GM23338 (cell line): ENCODE results near the gene ACOX1. TPM values are rescaled to one million over a fixed set of nuclear protein-coding genes. Genes with fewer than 3 reads are reported as not detected.

ENCODE experiments used
- ATAC-seq: fragments of 200-7000 bp; cut with Tn5 transposase; 3 replicates; pipeline ENCODE4 v1.9.1; 2020
- DNase-seq: peaks from one replicate; pipeline ENCODE4 v3.0.0-alpha.2; 2015; ENCODE audit warnings: low spot score
- H2AFZ ChIP-seq: fragments of 200-600 bp; sonication (generic); 2 replicates; pipeline ENCODE4 v1.8.0; 2016; ENCODE audit warnings: antibody characterized with exemption, mild to moderate bottlenecking, moderate library complexity
- H3F3A ChIP-seq: fragments of 200-600 bp; sonication (generic); replicated peaks from 2 replicates; pipeline ENCODE4 v1.8.0; 2017; ENCODE audit warnings: antibody characterized with exemption, mixed run types, low read depth
- H3K27ac ChIP-seq: fragments of 200-600 bp; sonication (generic); 2 replicates; pipeline ENCODE4 v1.6.1; 2016; ENCODE audit warnings: low read depth
- H3K27me3 ChIP-seq: fragments of 200-600 bp; sonication (generic); 2 replicates; pipeline ENCODE4 v1.8.0; 2016; ENCODE audit warnings: mild to moderate bottlenecking, mixed run types, moderate library complexity; ENCODE audit not compliant: insufficient read depth
- H3K36me3 ChIP-seq: fragments of 200-600 bp; sonication (generic); 2 replicates; pipeline ENCODE4 v1.8.0; 2016; ENCODE audit warnings: mild to moderate bottlenecking; ENCODE audit not compliant: insufficient read depth
- H3K4me1 ChIP-seq: fragments of 200-600 bp; sonication (generic); 2 replicates; pipeline ENCODE4 v1.8.0; 2016; ENCODE audit warnings: mild to moderate bottlenecking, moderate library complexity; ENCODE audit not compliant: insufficient read depth
- H3K4me2 ChIP-seq: fragments of 200-600 bp; sonication (generic); 2 replicates; pipeline ENCODE4 v1.7.1; 2017; ENCODE audit warnings: mixed run types
- H3K4me3 ChIP-seq: fragments of 200-600 bp; sonication (generic); 2 replicates; pipeline ENCODE4 v1.6.1; 2016; ENCODE audit warnings: mixed run types
- H3K79me2 ChIP-seq: fragments of 200-600 bp; sonication (generic); replicated peaks from 2 replicates; pipeline ENCODE4 v1.8.0; 2017; ENCODE audit warnings: mild to moderate bottlenecking; ENCODE audit not compliant: insufficient read depth
- H3K9me2 ChIP-seq: fragments of 200-600 bp; sonication (generic); 2 replicates; pipeline ENCODE4 v1.8.0; 2017; ENCODE audit not compliant: insufficient read depth
- H4K20me1 ChIP-seq: fragments of 200-600 bp; sonication (generic); replicated peaks from 2 replicates; pipeline ENCODE4 v1.8.0; 2017; ENCODE audit warnings: mild to moderate bottlenecking; ENCODE audit not compliant: insufficient read depth
- H3K27ac Mint-ChIP-seq: 2 replicates; pipeline ENCODE4 v1.8.0; 2020; ENCODE audit warnings: inconsistent platforms, mild to moderate bottlenecking, moderate library complexity, mixed read lengths
- H3K27me3 Mint-ChIP-seq: 3 replicates; pipeline ENCODE4 v1.8.0; 2022; ENCODE audit warnings: low read depth, mild to moderate bottlenecking, moderate library complexity, mixed read lengths, inconsistent platforms; ENCODE audit not compliant: insufficient read depth, poor library complexity
- H3K36me3 Mint-ChIP-seq: 3 replicates; pipeline ENCODE4 v1.8.0; 2021; ENCODE audit warnings: low read depth, mild to moderate bottlenecking, inconsistent platforms, moderate library complexity, mixed read lengths
- H3K4me1 Mint-ChIP-seq: 3 replicates; pipeline ENCODE4 v1.8.0; 2020; ENCODE audit warnings: mild to moderate bottlenecking, inconsistent platforms, mixed read lengths
- H3K4me3 Mint-ChIP-seq: 3 replicates; pipeline ENCODE4 v1.8.0; 2021; ENCODE audit warnings: moderate library complexity, mild to moderate bottlenecking, inconsistent platforms, mixed read lengths
- H3K9me3 Mint-ChIP-seq: 3 replicates; pipeline ENCODE4 v1.8.0; 2020; ENCODE audit warnings: moderate library complexity, mild to moderate bottlenecking, inconsistent platforms, mixed read lengths
- CREB1 ChIP-seq: fragments of 250-450 bp; sonication (Bioruptor Pico); IDR thresholded peaks from 2 replicates; pipeline ENCODE4 v1.5.0; 2020; ENCODE audit warnings: low read depth, mild to moderate bottlenecking, moderate library complexity
- CTCF ChIP-seq, 2 experiments: fragments of 200-600 bp in 1 of 2; sonication (generic) in 1 of 2; conservative IDR thresholded peaks; 2 replicates each; pipeline versions ENCODE4 v1.5.1 to v1.6.1; 2016 to 2017; ENCODE audit warnings: antibody characterized with exemption in 2 of 2, low read depth in 2 of 2, mild to moderate bottlenecking in 2 of 2, moderate library complexity in 1 of 2
- ETS1 ChIP-seq: IDR thresholded peaks from 2 replicates; pipeline ENCODE4 v1.6.1; 2016; ENCODE audit warnings: antibody characterized with exemption
- EZH2 ChIP-seq: fragments of 200-600 bp; sonication (generic); IDR thresholded peaks from one replicate; pipeline ENCODE4 v1.8.0; 2017; ENCODE audit warnings: antibody characterized with exemption, mild to moderate bottlenecking, low read depth; ENCODE audit not compliant: unreplicated experiment
- EZH2phosphoT487 ChIP-seq: fragments of 200-600 bp; sonication (generic); IDR thresholded peaks from one replicate; pipeline ENCODE4 v1.8.1; 2018; ENCODE audit warnings: antibody characterized with exemption; ENCODE audit not compliant: unreplicated experiment
- JUNB ChIP-seq: IDR thresholded peaks from one replicate; pipeline ENCODE4 v1.6.1; 2016; ENCODE audit warnings: antibody characterized with exemption; ENCODE audit not compliant: unreplicated experiment
- NANOG ChIP-seq: IDR thresholded peaks from 2 replicates; pipeline ENCODE4 v1.6.1; 2016; ENCODE audit warnings: antibody characterized with exemption, borderline replicate concordance
- POLR2AphosphoS5 ChIP-seq: IDR thresholded peaks from 2 replicates; pipeline ENCODE4 v1.6.1; 2016; ENCODE audit warnings: antibody characterized with exemption, low read depth
- REST ChIP-seq: IDR thresholded peaks from one replicate; pipeline ENCODE4 v1.6.1; 2018; ENCODE audit warnings: antibody characterized with exemption; ENCODE audit not compliant: unreplicated experiment
- STAT1 ChIP-seq: IDR thresholded peaks from one replicate; pipeline ENCODE4 v1.6.1; 2016; ENCODE audit warnings: antibody characterized with exemption; ENCODE audit not compliant: unreplicated experiment
- ZNF114 ChIP-seq: fragments of 250-450 bp; sonication (Bioruptor Pico); IDR thresholded peaks from 2 replicates; pipeline ENCODE4 v1.5.0; 2020; ENCODE audit warnings: mild to moderate bottlenecking, moderate library complexity
- ZNF331 ChIP-seq: fragments of 250-450 bp; sonication (Bioruptor Pico); IDR thresholded peaks from 2 replicates; pipeline ENCODE4 v1.5.0; 2020; ENCODE audit warnings: low read depth, mild to moderate bottlenecking, moderate library complexity
- polyA plus RNA-seq: library from polyadenylated mRNA; unstranded; fragments of >200 nt; fragmentation: Nextera tagmentation; extraction: Ambion mirVana; gene quantifications from 2 replicates; pipeline ENCODE4 v1.2.1, GENCODE V29; 2016
- total RNA-seq: library from RNA; depleted of rRNA; stranded (reverse); fragments of >200 nt; shearing (Covaris generic); gene quantifications from 2 replicates; pipeline ENCODE4 v1.2.3, GENCODE V29; 2014
- TF ChIP-seq, protein P1 (sequence below): fragments of 250-450 bp; sonication (Bioruptor Pico); IDR thresholded peaks from 2 replicates; pipeline ENCODE4 v1.5.0; 2020; ENCODE audit warnings: mild to moderate bottlenecking, moderate library complexity

Gene ACOX1
- total and polyA plus RNA-seq, 2 experiments from 2014 or later = 12.8 to 32.9 TPM

DNA sequence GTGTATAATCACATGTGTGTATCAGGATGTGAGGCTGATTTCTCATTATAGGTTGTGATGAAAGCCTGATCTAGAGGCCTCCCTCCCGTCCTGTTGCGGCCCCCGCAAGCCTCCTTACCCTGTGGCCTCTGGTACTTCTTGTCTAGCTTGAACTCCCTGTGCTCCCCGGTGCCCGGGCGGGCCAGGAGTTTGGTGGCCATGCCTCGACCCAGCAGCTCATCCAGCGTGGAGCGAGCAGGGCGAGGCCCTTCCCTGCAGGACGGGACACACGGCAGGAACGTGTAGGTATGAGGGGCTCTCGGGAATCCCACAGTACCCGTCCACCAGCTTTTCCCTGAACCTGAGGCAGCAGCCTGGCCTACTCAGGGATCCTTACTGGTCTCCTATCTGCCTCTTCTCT, 53.1 kb downstream of the ACOX1 start:
- Histone ChIP-seq H3K4me3 (no peak overlapping the region), H3K9me2 (no peaks in the 10 kb centered on the region), H3K79me2 (no peaks in the 10 kb centered on the region), H3F3A (no peaks in the 10 kb centered on the region), H3K27me3 (no peaks in the 10 kb centered on the region), H3K27ac (no peak overlapping the region), H3K4me2 (no peak overlapping the region), H2AFZ (no peak overlapping the region), H3K36me3 (no peaks in the 10 kb centered on the region), H4K20me1 (no peaks in the 10 kb centered on the region), H3K4me1 (no peaks in the 10 kb centered on the region)
- DNase-seq = no peak
- no peak for TF ChIP-seq EZH2
- no peak for TF ChIP-seq POLR2AphosphoS5
- no peak for TF ChIP-seq CTCF (conservative IDR thresholded peaks at IDR 0.05; ENCODE audit: low read depth in 2 of 2)
- no peak for TF ChIP-seq EZH2phosphoT487
- TF ChIP-seq JUNB = no peak
- no peak for TF ChIP-seq CREB1 (CRISPR knock-in tag)
- TF ChIP-seq ZNF331 = no peak
- no peak for TF ChIP-seq ETS1
- no peak for TF ChIP-seq ZNF114 (CRISPR knock-in tag)
- TF ChIP-seq, protein P1, sequence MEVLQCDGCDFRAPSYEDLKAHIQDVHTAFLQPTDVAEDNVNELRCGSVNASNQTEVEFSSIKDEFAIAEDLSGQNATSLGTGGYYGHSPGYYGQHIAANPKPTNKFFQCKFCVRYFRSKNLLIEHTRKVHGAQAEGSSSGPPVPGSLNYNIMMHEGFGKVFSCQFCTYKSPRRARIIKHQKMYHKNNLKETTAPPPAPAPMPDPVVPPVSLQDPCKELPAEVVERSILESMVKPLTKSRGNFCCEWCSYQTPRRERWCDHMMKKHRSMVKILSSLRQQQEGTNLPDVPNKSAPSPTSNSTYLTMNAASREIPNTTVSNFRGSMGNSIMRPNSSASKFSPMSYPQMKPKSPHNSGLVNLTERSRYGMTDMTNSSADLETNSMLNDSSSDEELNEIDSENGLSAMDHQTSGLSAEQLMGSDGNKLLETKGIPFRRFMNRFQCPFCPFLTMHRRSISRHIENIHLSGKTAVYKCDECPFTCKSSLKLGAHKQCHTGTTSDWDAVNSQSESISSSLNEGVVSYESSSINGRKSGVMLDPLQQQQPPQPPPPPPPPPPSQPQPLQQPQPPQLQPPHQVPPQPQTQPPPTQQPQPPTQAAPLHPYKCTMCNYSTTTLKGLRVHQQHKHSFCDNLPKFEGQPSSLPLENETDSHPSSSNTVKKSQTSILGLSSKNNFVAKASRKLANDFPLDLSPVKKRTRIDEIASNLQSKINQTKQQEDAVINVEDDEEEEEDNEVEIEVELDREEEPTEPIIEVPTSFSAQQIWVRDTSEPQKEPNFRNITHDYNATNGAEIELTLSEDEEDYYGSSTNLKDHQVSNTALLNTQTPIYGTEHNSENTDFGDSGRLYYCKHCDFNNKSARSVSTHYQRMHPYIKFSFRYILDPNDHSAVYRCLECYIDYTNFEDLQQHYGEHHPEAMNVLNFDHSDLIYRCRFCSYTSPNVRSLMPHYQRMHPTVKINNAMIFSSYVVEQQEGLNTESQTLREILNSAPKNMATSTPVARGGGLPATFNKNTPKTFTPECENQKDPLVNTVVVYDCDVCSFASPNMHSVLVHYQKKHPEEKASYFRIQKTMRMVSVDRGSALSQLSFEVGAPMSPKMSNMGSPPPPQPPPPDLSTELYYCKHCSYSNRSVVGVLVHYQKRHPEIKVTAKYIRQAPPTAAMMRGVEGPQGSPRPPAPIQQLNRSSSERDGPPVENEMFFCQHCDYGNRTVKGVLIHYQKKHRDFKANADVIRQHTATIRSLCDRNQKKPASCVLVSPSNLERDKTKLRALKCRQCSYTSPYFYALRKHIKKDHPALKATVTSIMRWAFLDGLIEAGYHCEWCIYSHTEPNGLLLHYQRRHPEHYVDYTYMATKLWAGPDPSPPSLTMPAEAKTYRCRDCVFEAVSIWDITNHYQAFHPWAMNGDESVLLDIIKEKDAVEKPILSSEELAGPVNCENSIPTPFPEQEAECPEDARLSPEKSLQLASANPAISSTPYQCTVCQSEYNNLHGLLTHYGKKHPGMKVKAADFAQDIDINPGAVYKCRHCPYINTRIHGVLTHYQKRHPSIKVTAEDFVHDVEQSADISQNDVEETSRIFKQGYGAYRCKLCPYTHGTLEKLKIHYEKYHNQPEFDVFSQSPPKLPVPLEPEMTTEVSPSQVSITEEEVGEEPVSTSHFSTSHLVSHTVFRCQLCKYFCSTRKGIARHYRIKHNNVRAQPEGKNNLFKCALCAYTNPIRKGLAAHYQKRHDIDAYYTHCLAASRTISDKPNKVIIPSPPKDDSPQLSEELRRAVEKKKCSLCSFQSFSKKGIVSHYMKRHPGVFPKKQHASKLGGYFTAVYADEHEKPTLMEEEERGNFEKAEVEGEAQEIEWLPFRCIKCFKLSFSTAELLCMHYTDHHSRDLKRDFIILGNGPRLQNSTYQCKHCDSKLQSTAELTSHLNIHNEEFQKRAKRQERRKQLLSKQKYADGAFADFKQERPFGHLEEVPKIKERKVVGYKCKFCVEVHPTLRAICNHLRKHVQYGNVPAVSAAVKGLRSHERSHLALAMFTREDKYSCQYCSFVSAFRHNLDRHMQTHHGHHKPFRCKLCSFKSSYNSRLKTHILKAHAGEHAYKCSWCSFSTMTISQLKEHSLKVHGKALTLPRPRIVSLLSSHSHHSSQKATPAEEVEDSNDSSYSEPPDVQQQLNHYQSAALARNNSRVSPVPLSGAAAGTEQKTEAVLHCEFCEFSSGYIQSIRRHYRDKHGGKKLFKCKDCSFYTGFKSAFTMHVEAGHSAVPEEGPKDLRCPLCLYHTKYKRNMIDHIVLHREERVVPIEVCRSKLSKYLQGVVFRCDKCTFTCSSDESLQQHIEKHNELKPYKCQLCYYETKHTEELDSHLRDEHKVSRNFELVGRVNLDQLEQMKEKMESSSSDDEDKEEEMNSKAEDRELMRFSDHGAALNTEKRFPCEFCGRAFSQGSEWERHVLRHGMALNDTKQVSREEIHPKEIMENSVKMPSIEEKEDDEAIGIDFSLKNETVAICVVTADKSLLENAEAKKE (CRISPR knock-in tag) = no peak
- TF ChIP-seq REST = no peak
- TF ChIP-seq STAT1 = no peak
- TF ChIP-seq NANOG = no peak
- H3K9me3 Mint-ChIP-seq = no peaks in the 10 kb centered on the region
- H3K27me3 Mint-ChIP-seq = peaks cover 8% of the 10 kb centered on the region
- ATAC-seq = no peak
- H3K36me3 Mint-ChIP-seq = peaks cover 3% of the 10 kb centered on the region; the same call in 2 of the 3 replicates
- H3K4me1 Mint-ChIP-seq = no peaks in the 10 kb centered on the region
- H3K27ac Mint-ChIP-seq = no peak overlapping the region
- H3K4me3 Mint-ChIP-seq = no peak overlapping the region
